Raji (cell line): Measurements from ENCODE around the gene GAL3ST2.

ENCODE experiments used
- POLR2A ChIP-seq: IDR thresholded peaks from 2 replicates; pipeline ENCODE4 v1.6.1; 2011; ENCODE audit warnings: low read depth, low read length, control low read depth; ENCODE audit not compliant: insufficient read depth

GAL3ST2 gene

DNA sequence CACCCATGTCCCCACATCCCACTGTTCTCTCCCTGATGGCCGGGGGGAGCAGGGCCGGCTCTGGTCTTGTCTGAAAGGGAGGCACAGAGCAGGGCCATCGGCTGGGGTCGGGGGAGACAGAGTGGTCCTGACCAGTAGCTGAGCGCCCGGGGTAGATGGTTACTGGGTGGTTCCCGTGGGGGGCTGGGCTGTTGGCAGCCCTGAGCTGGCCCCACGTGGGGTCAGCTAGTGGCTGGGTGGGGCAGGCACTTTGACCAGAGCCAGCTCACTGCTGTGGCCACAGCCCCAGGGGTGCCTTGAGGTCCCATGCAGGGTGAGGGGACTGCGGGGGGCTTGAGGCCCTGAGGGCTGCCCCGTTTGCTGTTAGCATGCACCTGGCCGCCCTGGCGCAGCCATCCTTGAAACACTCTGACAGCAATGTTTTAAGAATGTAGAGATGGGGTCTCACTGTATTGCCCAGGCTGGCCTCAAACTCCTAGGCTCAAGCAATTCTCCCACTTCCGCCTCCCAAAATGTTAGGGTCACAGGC is 20.1 kb downstream of the GAL3ST2 start:
- TF ChIP-seq POLR2A: no peak

- TF ChIP-seq POLR2A: no peak
Observed at GRCh38 chr2:241797441-241798080, 20.9 kb downstream of the GAL3ST2 start.

DNA sequence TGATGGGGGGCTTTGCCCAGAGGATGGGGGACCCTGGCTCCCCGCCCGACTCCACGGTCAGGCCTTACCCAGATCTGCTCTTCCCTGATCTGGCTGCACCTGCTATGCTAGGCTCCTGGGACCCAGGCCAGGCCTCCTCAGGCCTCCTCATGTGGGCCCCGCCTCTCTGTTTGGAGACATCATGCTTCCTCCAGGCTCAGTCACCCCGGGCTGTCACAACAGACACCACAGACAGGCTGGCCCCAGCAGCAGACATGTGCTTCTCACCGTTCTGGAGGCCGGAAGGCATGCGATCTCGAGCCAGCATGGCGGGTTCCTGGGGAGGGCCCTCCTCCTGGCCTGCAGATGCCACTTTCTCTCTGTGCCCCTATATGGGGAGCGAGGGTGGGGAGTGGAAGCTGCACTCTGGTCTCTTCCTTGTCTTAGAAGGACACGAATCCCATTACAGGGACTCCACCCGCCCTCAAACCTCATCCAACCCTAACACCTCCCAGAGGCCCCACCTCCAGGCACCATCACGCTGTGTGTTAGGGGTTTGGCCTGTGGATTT is 21.5 kb downstream of the GAL3ST2 start:
- no peak for TF ChIP-seq POLR2A

DNA sequence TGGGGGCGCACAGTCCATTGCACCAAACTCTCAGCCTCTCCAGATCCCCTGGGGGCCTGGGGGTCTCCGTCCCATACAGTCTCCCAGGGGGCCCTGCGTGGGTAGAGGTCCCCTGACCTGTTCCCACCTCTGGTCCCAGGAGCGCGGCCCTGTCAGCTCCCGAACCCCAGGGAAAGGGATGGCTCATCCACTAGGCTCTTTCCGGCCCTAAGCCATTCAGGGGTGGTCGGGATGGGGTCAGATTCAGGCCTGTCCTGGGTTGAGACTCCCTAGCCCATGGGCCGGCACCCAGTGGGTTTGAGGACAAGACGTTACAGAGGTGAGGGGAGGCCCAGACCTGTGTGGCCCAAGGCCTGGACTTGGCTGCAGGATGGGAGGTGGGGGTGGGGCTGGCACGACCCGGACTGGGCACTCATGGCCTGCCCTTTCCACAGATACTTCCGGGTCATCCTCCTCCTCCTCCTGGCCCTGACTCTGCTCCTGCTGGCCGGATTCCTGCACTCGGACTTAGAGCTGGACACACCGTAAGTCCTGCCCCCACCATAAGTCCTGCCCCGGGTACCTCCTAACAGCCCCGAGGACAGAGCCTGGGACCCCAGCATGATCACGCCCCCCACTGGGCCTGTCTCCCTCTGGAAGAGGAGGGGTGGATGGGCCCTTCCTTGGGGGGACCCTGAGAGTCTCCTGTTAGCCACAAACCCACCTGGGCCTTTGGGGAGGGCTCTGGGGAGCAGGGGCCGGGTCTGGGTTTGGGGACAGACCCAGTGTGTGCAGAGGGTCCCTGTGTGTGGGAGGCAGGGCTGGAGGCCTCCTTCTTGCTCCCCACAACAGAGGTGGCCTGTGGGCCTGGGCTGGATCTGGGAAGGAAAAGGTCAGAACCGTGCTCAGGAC is 22.3 kb downstream of the GAL3ST2 start:
- TF ChIP-seq POLR2A: no peak

DNA sequence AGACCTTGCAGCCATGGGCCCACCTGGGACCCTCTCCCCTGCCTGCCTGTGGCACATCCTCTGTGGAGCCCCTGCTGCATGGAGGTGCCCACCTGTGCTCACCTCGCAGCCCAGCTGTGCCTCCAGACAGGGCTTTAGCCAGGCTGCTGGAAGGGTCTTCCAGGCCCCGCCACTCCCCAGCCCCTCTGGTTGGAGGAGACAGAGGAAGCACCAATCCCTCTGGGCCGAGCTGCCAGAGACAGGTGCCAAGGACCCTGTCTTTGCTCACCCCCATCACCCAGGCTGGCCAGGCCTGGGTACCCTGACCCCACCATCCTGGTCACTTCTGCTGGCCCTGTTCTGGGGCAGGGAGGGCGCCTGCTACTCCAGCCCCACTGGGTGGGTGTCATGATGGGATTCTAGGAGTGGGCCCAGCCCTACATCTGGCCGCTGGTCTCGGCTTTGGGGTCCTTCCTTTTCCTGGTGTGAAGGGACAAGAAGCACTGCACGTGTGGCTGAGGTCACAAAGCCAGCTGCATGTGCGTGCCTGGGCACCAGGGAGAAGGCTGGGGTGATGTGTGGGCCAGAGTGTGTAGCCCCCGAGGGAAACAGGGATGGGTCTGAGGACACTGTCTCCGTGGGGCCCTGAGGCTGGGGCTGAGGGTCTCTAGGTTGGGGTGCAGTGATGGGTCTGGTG is 23.0 kb downstream of the GAL3ST2 start:
- TF ChIP-seq POLR2A: no peak

DNA sequence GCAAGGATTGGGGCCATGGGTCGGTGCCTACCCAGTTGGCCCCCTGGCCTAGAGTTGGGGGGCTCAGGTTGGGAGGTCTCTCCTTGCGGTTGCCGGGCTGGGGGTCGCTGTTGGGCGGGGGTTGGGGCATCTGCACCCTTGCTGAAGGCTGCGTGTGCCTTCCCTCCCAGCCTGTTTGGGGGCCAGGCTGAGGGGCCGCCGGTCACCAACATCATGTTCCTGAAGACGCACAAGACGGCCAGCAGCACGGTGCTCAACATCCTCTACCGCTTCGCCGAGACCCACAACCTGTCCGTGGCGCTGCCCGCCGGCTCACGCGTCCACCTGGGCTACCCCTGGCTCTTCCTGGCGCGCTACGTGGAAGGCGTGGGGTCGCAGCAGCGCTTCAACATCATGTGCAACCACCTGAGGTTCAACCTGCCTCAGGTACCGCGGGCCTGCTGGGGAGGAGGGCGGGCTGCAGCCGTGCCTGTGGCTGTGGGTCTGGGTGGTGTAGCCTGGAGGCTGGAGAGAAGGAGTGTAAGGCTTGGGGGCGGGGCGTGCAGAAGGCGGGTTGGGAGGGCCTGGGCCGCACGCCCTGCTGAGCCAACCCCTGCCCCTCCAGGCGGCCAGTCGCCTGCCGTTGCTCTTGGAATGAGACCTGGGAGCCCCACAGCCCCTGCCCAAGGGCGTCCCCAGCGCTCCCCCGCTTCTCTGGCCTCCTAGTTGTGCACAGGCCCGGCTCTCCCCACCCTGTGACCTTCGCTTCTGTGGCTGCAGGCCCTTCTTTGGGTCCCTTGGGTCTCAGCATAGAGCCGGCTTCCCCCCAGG is 25.2 kb downstream of the GAL3ST2 start:
- no peak for TF ChIP-seq POLR2A

GRCh38 chr2:241802421-241803318 is 26.0 kb downstream of the GAL3ST2 start:
- TF ChIP-seq POLR2A: no peak

DNA sequence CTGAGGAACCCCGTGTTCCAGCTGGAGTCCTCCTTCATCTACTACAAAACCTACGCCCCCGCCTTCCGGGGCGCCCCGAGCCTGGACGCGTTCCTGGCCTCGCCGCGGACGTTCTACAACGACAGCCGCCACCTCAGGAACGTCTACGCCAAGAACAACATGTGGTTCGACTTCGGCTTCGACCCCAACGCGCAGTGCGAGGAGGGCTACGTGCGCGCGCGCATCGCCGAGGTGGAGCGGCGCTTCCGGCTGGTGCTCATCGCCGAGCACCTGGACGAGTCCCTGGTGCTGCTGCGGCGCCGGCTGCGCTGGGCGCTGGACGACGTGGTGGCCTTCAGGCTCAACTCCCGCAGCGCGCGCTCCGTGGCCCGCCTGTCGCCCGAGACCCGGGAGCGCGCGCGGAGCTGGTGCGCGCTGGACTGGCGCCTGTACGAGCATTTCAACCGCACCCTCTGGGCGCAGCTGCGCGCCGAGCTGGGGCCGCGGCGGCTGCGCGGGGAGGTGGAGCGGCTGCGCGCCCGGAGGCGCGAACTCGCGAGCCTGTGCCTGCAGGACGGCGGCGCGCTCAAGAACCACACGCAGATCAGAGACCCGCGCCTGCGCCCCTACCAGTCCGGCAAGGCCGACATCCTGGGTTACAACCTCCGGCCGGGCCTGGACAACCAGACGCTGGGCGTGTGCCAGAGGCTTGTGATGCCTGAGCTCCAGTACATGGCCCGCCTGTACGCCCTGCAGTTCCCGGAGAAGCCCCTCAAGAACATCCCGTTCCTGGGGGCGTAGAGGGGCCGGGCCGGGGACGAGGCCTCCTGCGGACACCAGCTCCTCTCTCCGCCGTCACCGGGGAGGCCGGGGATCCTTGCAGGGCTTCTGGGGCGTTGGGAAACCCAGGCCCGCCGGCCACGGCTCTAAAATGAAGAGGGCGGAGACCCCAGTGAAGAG is 27.0 kb downstream of the GAL3ST2 start:
- TF ChIP-seq POLR2A: no peak

GRCh38 chr2:241804326-241805229 is 28.0 kb downstream of the GAL3ST2 start:
- no peak for TF ChIP-seq POLR2A

GRCh38 chr2:241808051-241808720 is 31.6 kb downstream of the GAL3ST2 start:
- TF ChIP-seq POLR2A: no peak
